GM21737 (cell line): ENCODE results near the gene KCNIP4.

Experiments
- ATAC-seq: cut with Tn5 transposase; IDR thresholded peaks from one replicate; pipeline ENCODE4 v1.9.1; 2021; ENCODE audit warnings: mild to moderate bottlenecking, moderate library complexity; ENCODE audit not compliant: unreplicated experiment

The KCNIP4 gene

DNA sequence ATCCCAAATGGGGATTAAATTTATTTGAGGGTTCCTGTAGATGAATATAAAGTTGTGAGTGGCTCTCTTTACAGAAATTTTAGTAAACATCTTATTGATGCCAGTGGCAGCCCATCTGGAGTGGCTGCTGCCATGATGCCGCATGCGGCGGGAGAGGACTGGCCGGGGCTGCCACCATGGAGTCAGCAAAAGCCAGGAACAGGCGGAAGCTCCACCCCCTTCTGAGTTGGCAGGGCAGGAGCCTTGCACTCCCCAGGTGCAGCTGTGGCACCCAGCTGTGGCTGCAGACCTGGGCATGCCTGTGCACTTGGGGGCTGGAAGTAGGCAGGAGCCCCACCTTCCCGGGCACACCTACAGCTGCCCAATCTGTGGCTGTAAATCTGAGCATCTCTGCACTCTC lies 92.3 kb downstream of the KCNIP4 start:
- ATAC-seq: no peak

DNA sequence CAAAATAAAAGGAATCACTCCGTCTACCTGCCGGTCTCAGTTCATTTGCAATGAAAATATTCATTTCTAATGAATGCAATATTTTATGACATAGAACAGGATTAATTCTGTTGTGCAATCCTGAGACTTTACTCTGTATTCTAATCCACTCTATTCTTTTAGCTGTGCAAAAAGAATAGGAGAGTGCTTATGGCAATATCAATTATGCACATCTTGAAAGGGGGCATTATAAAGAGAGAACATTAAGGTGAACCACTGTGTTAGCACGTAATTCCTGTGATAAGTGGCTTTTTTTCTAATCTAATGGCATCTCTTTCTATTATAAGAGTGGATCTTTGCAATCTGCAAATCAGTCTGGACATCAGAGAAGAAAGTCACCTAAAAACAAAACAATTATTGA lies 99.5 kb downstream of the KCNIP4 start:
- ATAC-seq: no peak

DNA sequence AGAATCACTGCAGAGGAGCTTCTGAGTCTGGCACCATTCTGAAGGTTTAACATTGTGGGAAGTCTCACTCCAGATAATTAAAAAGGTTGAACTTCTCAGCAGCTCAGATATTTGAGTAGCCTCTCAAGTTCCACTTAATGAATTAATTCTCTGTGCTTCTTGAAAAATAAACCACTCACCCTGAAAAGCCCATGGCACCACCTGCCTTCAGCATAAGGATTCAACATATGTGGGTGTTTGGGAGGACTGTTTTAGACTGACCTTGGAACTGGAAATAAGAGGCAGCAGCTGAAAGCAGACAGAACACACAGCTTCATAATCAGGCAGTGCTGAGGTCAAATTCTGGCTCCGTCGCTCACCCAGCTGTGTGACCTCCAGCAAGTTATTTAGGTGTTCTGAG lies 100.6 kb downstream of the KCNIP4 start:
- ATAC-seq: no peak

DNA sequence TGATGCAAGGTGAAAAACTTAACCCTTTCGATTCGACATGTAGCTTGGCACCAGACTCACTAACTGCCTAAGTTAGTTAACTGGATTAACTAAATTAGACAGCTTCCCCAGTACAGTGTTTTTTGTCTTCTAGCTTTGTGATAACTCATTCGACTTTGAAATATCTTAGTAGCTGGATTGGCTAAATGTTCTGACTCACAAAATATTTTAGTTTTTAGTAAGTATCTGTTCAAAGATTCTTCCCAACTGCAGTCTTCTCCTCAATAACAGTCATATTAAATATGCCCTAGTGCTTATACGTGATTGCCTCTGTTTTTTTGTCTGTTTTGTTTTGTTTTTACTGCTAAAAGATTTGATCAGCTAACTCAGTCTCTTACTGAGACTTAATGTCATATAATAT lies 102.9 kb downstream of the KCNIP4 start:
- no peak for ATAC-seq

DNA sequence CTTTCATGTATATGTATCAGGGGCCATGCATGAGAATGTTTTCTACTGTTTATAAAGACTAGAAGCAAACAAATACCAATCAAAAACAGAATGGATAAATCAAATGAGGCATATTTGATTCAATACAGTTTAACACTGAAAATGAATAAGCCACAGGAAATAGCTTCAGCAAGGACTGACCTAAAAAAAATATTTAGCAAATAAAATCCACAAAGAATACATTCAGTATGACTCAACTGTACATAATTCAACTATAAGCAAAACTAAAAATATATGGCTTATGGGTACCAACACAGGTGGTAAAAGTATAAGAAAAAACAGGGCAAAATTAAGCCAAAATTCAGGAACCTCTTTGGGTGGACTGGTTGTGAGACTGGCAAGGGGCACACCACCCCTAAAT lies 112.9 kb downstream of the KCNIP4 start:
- no peak for ATAC-seq

DNA sequence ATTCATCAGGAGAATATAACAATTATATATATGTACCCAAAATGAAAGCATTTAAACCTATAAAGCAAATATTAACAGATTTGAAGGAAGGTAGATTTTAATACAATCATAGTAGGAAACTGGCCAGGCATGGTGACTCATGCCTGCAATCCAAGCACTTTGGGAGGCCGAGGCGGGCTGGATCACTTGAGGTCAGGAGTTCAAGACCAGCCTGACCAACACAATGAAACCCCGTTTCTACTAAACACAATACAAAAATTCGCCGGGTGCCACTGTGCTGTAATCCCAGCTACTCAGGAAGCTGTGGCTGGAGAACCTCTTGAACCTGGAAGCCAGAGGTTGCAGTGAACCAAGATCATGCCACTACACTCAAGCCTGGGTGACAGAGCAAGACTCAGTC lies 118.3 kb downstream of the KCNIP4 start:
- no peak for ATAC-seq

DNA sequence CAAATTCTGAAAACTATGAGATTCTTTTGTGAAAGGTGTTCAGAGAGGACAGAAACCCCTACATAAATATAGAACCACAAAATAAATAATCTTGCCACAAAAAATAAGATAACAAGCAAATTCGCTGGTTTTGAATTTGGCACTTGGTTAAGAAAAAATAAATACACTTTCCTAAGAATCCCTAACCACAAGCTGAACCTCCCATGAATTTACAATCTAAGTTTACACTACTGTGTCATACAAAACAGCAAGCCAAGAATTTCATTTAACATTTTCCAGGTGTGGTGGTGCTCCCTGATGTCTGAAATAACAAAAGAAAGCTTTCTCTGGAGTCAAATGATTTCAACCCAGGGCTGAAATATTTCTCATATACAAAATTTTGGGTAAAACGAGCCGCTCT lies 121.0 kb downstream of the KCNIP4 start:
- no peak for ATAC-seq

DNA sequence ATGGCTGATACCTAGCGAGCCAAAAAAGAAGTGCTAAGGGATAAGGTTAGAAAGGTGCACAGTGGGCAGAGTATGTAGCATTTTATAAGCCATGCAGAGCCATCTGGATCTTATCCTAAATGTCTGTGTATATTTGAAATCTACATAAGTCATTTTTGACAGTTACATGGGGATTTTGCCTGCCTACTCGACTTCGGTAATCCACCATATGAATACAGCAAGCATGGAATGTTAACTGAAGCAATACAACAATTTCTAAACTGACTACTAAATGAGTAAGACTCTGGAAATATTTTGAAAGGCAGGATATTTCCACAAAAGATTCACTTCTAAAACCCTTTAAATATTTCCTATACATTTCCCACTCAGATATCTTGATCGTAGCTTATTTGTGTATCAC lies 122.5 kb downstream of the KCNIP4 start:
- no peak for ATAC-seq

DNA sequence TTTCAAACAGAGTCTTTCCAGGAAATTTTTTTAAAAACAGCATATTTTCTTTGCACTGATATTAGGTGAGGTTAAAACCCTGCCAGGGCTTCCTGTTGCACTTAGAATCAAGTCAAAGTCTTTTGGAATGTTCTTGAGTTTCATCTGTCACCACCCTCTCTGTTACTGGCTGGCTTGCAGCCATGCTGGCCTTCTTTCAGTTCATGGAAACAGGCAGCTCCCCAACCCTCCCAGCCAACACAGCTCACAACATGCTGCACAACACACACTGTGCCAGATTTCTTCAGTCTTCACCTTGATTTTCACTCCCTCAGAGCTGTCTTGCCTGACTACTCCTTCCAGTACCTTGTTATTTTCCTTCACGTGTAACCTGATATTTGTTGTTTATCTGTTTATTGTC lies 129.5 kb downstream of the KCNIP4 start:
- ATAC-seq: no peak

DNA sequence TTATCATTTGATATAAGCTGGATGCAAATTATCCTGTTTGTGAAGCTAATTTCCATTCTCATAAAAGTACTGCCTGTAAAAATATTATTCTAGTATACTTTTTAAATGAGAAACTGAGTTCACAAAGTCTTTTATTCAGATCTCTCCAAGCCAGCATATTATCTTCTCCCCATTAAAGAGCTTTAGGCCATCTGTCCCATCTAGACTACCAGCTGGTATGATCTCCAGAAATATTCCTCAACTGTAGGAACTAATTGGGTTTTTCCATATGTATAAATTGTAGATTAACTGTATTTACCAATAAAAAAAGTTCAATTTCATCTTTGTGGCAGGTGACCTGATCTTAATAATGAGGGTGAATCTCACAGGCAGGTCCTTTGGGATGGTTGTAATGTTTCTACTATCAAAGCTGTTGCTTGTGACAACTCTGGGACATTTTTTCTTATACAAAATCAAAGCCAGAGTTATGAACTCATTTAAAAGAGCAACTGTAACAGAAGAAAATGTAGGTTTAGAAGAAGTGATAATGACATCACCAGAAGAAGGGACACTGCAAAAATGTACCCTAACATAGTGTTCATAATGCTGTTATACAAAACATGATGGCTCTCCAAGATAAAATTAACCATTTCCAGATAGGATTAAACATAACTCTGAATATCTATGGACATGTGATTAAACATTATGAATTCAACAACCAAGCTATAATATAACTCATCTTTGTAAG lies 132.8 kb downstream of the KCNIP4 start:
- ATAC-seq: no peak

DNA sequence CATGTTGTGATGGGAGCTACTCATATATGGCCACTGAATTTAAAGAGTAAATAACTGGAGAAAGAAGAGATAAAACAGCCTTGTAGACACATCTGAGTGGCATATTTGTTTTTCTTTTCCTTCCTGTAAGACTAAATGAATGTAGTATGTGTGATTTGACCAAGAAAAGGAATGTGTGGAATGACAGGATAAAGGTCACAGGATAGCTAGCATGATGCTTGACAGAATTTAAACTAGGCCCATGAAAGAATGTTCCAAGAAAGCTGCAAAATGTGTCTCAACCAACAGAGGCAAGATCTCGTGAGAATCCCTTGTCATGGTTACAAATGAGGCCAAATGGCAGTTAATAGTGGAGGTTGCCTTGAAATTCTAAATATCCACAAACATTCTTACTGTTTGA lies 137.0 kb downstream of the KCNIP4 start:
- no peak for ATAC-seq

DNA sequence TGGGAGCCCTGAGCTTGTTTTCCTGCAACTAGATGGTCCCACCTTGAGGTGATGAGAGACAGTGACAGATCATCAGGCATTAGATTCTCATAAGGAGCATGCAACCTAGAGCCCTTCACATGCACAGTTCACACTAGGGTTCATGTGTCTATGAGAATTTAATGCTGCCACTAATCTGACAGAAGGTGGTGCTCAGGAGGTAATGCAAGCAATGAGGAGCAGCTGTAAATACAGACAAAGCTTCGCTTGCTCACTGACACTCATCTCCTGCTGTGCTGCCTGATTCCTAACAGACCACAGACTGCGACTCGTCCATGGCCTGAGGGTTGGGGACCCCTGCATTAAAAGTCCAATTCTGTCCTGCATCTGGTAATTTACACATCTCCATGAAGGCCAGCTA lies 141.6 kb downstream of the KCNIP4 start:
- no peak for ATAC-seq

DNA sequence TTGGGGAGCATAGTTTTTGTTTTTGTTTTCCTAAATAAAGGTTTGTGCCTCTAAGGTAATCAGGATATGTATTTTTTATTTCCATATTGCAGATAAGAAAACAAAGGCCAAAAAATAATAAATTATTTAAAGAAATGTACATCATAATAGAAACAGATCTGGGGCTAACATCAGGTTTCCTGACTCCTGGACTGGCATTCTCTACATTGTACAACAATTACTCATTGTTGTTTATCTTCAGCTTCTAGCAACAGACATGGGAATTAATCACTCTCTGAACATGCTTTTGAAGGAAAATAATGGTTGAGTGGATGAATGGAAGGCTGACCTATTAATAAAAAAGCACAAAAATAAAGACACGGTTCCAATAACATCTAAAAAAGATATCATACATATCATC lies 146.2 kb downstream of the KCNIP4 start:
- no peak for ATAC-seq

DNA sequence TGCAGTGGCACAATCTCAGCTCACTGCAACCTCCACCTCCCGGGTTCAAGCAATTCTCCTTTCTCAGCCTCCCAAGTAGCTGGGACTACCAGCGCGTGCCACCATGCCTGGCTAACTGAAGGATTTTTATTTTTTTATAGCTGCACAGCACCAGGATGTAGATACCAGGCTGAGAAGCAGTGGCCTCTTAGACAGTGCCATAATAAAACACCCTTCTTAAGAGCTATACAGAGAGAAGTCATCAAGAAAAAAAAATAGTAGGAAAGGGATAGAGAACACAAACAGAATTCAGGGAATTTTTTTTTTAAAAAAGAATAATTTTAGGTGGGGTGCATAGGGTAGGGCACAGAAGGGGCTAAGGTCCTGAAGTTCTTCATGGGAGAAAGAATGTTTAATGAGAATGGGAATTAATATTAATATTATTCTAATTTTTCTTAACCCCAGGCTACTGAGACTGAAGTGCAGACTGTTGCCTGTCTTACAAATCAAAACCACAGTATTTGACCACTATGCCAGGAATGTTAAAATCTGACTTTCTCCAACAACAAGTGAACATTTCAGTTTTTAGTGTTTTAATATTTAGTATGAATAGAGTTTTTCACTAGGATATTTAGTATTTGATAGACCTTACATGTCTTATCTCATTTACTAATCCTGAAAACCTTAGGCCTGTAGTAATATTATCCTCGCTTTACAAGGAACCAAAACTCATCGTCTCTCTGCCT lies 146.7 kb downstream of the KCNIP4 start:
- ATAC-seq: no peak

DNA sequence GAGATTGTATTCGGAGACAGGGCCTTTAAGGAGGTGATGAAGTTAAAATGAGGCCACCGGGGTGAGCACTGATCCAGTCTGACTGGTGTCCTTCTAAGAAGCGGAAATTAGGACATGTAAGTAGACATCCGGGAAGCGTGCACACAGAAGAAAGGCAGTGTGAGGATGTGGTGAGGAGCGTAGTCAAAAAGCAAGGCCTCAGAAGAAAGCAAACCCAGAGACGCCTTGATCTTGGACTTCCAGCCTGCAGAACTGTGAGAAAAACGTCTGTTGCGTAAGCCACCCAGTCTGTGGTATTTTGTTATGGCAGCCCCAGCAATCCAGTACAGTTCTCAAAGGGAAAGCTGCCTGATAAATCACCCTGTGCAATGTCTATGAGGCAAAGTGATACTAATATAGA lies 153.5 kb downstream of the KCNIP4 start:
- no peak for ATAC-seq

DNA sequence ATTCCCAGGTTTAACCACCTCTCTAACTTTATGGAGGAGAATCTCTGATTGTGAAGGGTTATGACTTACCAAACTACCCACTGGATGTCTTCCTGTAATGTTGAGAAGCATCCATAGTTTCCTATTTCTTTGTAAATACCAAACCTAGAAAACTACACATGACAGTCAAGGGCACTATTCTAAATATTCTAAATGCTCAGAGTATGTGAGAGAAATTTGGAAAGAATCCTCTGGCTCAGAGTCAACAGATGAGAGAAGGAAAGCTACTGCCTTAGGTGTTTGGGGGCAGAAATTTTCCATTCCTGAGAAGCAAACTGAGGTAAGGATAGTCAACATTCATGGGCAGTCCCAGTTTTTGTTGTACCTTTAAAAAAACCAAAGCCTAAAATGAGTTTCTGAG lies 155.8 kb downstream of the KCNIP4 start:
- ATAC-seq: no peak

DNA sequence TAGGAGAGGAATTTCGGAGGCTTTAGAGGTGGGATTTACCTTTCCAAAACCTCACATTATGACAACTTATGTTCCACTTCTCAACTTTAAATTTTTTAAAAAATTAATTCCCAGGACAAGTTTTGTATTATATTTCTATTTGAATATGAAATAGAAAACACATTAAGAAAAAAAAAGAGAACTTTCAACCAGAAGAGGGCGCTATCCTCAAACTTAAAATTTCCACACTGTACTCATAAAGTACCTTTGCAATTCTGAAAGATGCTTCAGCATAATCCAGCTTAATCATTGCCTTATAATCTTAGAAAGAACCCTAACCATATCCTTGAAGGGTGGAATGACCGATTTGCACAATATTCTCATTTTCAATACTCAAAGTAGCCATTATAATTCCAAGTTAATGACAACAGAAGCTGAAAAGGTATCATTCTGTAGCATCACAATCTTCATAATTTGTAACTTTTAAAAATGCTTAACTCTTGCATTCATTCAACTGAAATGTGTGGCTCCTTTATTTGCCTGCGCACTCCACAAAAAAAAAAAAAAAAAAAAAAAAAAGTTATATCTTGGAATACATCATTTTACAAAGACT lies 158.0 kb downstream of the KCNIP4 start:
- no peak for ATAC-seq

DNA sequence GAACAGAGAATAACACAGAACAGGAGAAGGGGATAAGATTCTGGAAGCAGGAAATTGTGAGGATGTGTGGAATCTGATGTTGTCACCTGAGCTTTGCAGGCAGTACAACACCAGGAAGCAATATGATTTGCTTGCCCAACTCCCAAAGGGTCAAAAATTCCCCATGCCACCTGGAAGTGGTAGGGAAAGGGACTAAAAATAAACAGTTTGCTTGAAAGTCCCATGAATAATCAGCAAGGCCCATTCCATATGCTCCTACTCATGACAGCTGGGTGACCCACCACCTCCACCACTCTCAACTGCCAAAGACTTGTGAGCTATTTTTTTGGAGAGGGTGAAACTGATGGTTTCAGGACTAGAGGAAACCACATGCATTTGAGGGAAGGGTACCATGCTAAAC lies 168.4 kb downstream of the KCNIP4 start:
- ATAC-seq: no peak

DNA sequence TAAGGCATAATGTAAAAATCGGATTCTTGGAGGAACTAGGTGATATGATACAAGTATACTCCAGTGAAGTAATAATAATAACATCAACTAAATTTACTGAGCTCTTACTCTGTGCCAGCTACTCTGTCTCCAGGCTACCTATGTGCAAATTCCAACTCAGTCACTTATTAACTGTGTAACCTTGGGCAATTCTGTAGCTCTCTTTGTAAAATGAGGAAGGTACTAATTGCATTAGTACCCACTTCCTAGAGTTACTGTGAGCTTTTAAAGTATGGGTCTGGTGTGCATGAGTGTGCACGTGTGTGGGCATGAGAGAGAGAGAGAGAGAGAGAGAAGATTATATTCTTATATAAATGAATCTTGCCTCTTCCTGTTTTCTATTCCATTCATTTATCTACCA lies 169.9 kb downstream of the KCNIP4 start:
- no peak for ATAC-seq

DNA sequence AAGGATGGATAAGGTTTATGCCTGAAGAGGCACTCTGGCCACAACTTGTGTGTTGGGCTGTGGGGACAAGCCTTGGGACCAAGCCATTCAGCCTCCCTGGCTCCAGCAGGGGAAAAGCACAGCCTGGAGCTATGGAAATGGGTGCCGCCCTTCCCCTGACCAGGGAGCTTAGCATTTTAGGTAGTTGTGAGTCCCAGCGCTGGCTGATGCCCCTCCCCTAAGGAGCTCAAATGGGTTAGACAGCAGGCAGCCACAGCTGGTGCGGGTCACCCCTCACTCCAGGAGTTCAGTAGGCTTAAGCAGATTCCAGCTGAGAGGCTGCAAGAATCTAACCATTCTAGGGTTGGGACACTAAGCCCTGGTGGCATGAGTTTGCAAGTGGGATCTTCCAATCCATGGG lies 172.9 kb downstream of the KCNIP4 start:
- no peak for ATAC-seq

DNA sequence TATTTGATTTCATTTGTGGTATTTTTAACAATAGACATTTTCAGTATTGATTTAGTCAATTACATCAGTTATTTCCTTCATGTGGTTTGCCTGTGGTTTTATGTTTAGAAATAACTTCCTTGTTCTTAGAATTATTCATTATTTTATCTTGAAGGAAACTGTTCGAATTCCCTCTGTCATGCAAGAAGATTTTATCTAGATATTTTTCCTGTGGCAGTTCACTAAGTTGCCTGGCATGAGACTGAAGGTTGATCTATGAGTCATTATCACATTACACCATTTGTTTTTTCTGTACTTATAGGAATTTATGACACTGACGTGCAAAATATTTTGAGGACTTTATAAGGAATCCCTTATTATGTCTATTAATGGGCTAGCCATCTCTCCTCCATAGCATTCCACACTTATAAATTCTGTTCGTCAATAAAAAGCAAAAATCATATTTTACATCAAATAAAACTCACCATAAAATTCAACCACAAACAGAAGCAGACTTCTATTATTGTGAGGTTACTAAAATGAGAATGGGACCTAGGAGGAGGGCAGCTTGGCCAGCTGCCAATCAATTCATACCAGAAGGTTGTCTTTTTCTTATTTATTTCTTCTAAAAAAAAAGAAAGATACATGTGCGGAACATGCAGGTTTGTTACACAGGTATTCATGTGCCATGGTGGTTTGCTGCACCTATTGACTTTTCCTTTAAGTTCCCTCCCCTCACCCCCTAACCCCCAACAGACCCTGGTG lies 179.0 kb downstream of the KCNIP4 start:
- ATAC-seq: no peak
